T-helper 1 cell treated with Interleukin-12 subunit alpha and Interleukin-12 subunit beta and Interleukin-4 antibody, amounts not matched to agents 30 ng/mL and 1 ng/mL, for 36 hours (primary cell): ENCODE data around the gene CREB5. TPM values are rescaled to one million over a fixed set of nuclear protein-coding genes. Genes with fewer than 3 reads are reported as not detected.

Experiments
- intact Hi-C: fragments of 100-400 bp; cut with micrococcal nuclease; formaldehyde crosslinking; loops from one replicate; pipeline ENCODE4 v1.15.1; 2024
- total RNA-seq: library from RNA; stranded (reverse); gene quantifications from 2 replicates; pipeline ENCODE4 v1.2.3, GENCODE V29; 2022

The CREB5 gene
- total RNA-seq, 1 donor from 2014 or later, result not detected

- intact Hi-C loops, result no loop called here
Measured at GRCh38 chr7:28677668-28678067, 265.4 kb downstream of the CREB5 start.

- intact Hi-C loops, result no loop called here
Measured at GRCh38 chr7:28678431-28678965, 266.2 kb downstream of the CREB5 start.

GRCh38 chr7:28681693-28682310 lies 269.5 kb downstream of the CREB5 start:
- intact Hi-C loops, result no loop called here

GRCh38 chr7:28682801-28683200 lies 270.5 kb downstream of the CREB5 start:
- intact Hi-C loops, result no loop called here

DNA sequence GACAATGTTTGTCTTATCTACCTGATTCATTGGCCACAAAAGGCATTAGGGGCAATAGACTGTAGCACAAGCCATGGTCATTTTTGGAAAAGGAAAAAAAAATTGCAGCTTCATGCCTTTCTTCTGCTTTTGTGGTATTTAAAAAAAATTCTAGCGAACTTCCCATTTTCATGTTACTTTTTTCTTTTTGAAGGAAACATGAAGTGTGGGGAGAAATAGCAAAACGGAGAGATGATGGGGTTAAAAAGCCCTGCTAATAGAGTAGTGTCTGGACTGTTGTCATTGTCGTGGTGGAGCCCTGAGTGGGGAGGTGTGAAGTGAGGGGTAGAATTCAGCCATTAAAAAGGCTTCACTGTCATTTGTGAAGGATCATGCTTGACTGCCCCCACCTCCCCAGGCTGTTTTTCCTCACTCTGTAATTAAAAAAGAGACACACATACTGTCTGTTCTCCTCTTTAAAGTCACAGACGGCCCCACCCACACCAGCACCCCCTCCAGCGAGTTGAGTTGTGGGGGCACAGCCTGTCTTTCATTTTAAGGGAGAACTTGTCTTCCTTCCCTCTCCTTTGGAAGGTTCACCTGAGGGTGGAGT lies 272.4 kb downstream of the CREB5 start:
- intact Hi-C loops, result no loop called here

DNA sequence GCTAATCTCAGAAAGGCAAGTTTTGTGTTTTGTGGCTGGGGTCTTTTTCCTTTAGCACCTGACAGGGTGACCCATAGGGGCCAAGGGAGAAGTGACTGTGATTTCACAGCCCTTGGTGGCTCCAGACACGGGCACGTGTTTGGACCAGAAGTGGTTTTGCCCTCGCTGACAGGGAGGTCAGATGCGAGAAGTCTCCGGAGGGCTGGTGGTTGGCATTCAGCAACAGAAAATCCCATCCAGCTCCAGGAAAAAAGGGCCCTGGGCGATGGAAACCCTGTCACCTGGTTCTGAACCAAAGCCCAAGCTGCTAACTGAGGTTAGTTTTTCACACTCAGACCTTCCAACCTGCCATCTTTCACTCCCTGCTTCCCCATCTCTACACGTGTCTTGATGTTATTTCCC lies 272.9 kb downstream of the CREB5 start:
- intact Hi-C loops, result no loop called here

DNA sequence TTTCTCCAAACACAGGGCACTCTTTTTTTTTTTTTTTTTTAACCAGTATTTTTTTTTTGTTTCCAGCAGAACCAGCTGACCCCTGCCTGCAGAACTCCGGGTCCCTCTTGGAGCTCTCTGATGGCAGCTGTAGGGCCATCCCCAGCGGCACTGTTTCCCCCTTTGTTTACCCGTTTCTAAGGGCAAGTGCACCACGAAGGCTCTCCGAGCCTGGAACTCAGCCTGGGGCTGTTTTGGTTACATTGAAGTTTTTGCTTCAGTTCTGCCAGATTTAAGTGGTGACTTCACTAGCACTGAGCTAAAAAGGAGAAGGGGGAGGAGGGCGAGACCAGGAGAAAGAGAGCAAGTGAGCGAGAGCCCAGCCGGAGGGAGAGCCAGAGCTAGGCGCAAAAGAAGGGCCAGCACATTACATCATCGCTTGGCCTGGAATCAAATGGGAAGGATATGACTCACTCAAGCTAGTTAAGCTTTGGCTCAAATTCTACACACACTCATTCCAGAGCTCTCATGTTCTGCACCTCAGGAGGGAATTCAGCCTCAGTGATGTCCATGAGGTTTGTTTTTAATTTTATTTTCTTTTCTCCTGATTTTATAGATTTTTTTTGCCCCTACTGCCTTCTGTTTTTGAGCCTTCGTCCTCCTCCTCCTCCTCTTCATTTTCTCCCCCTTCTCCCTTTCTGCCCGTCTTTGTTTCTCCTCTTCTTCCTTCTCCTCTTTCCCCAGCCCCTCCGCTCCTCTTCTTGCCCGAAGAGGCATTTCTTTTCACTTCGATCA lies 273.5 kb downstream of the CREB5 start:
- intact Hi-C loops, result no loop called here

DNA sequence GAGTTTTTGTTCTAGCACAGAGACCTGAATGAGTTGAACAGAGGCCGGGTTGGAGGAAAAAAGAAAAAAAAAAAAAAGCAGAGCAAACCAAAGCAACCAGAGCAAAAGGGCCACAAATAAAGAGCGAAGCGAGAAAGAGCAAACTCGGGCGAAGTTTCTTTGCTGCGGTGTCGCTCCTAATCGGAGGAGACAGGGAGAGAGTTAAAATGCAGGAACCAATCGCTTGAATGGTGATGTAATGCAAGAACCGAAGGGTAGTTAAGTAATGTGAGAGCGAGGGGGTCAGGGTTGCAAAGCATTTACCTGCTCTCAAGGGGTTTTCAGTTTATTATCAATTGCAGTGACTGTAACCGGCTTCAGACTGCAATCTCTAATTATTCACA lies 274.1 kb downstream of the CREB5 start:
- intact Hi-C loops, result no loop called here

DNA sequence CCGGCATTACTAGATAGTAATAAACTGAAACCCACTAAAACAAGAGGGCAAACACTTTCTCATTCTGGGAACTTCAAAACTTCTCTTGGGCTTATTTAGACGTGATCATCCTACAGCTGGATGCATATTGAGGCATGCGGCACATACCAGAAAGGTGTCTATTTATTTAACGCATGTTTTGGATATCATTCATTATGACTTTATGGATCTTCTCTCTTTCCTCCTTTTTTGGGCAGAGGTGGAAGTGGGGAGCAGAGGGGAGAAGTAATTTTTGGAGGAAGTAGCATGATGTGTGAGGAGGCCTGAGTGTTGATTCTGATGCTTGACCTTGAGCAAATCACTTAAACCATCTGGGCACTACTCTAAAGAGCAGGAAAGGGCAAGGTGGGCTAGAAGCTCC lies 275.2 kb downstream of the CREB5 start:
- intact Hi-C loops, result no loop called here

GRCh38 chr7:28688174-28688573 lies 275.9 kb downstream of the CREB5 start:
- intact Hi-C loops, result no loop called here

DNA sequence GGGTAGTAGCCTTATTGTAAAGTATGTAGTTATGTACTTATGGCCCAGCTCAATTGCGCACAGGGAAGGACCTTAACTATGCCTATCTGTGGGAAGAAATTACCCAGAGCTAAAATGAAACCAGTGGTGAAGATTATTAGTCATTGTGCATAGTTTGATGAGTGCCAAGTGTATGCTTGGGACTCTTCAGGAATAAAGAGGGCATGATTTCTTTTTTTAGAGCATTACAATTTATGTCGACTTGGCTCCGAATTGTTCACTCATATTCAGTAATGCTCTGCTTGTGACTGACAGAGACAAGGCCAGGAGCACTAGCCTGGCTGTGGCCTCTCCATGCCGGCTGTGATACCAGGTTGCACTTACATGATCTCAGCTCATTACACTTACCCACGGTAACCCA lies 276.3 kb downstream of the CREB5 start:
- intact Hi-C loops, result no loop called here

DNA sequence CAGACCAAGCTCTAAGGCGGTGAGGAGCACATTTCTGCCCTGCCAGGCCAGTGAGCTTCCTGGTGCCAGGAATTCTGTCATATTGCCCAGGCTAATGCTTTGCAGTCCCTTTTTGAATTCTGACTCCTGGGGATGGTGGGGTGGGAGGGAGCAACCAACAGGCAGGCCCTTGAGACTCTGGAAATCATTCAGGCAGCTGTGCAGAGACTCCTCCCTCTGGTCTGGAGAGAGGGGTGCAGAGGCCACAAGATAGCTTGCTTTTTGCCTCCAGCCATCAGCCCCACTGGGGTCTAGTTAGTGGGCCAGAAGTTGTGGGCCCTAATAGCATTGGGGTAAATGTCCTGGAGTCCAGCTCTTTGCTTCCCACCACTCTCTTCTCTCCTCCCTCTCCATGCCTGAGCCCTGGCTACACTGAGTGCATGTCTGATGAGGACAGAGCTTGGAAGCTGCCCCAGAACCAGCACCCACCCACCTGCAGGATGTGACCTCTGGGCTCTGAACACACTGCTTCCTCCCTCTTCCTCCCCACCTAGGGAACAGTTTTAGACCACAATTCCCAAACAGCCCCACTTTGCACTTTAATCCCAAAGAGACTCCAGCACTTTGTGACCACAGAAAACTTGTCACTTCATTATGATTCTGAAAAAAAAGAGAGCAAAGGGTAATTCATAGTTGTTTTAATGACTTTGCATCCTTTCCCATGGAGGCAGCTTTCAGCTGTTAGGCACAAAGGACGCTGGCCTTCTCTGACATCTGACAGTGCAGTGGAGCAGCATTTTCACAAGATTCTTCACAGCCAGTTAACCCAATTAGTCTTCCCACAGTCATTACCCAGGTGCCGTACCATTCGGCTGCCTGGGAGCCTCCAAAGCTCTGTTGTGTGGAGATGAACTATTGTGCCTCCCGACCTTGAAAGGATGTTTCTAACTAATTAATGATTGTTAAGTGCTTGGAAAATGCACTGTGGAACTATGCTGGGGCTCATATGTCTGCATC lies 283.3 kb downstream of the CREB5 start:
- intact Hi-C loops, result no loop called here

DNA sequence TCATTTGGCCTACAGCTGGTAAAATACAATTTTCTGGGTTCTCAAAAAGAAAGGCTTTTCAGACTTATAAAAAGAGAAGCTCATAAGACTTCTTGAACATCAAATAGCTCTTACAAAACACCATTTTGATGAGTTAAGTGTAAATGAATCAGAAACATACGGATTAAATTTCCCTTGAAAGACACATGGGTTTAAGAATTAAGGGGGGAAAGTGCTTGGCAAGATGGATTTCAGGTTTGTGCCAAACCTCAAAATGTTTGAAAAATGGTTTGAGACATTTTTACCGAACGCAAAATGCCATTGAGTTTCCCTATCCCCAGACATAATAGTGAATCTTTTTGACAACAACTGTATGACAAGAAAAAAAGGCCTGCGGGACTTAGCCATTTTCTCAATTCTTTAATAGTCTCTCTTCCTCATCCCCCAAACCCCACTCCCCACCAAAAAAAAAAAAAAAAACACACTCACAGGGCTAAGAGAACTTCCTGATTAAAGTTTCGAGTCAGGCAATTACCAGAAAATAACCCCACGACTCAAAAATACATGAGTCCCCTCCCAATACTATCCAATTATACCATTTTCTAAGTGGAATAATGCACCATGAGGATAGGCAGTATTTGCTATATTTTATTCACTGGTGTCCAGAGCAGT lies 285.7 kb downstream of the CREB5 start:
- intact Hi-C loops, result no loop called here

DNA sequence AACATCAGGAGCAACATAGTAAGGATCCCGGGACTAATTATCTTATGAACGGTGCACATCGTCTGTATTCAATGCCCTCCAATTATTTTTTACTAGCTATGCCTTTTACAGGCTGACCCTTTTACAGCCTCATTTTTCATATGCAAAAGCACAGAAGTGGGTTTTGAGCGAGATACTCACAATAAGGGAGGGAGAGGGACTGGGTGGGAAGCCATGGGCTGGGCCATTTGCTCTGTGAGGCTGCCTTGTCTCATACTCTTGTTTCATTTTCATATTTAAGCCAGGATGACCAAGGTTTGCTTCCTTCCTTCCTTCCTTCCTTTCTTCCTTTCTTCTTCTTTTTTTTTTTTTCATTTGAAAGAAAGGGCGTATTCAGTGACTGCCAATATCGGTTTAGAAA lies 286.5 kb downstream of the CREB5 start:
- intact Hi-C loops, result no loop called here

DNA sequence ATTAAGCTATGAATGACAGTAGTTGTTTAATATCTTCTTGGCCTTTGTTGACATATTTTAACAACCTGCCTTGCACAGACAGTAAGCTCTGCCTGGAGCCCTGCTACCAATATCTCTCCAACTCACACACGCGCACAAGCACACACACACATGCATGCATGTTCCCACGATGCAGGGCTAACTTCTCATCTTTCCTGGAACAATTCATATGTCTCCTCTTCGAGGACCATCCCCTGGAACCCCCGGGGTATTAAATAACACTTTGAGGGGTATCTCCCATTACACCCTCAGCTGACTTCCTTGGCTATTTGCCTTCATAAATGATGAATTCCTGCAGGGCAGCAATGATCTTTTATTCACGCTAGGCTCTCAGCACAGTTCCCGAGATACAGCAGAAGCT lies 287.8 kb downstream of the CREB5 start:
- intact Hi-C loops, result no loop called here

DNA sequence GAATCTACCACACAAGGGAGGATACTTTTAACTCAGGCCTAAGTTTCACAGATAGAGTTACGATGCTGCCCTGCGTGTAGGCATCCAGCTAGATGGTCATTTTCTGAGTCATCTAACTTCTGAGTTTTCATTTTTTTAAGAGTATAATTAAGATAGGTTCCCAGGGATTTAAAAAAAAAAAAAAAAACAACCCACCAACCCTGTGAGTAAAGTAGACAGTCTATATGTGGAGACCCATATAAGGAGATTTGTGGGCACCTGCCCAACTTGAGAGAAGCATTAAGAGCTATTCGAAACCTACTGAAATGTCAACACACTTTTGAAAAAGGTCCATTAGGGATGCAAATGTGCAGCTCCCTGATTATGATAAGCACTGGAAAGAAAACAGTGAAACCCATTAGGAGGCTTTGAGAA lies 288.5 kb downstream of the CREB5 start:
- intact Hi-C loops, result no loop called here

- intact Hi-C loops, result no loop called here
Measured at GRCh38 chr7:28701731-28702130, 289.4 kb downstream of the CREB5 start.

DNA sequence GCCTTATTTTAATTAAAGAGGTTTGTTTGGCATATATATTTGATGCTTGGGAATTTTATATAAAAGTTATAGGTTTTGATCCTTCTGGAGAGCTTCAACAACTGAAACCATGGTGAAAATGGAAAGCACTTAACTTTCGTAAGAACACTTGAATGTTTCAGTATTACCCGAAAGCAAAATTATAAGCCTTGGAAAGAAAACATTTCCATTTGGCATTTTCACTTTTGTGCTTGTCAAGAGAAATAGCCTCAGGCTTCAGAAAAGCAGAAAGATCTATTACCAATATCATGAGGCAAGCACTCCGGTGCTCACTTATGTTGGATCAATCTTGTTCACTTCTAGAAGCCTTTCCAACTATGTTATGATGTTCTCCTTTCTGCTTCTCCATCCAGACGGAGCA lies 289.9 kb downstream of the CREB5 start:
- intact Hi-C loops, result no loop called here

DNA sequence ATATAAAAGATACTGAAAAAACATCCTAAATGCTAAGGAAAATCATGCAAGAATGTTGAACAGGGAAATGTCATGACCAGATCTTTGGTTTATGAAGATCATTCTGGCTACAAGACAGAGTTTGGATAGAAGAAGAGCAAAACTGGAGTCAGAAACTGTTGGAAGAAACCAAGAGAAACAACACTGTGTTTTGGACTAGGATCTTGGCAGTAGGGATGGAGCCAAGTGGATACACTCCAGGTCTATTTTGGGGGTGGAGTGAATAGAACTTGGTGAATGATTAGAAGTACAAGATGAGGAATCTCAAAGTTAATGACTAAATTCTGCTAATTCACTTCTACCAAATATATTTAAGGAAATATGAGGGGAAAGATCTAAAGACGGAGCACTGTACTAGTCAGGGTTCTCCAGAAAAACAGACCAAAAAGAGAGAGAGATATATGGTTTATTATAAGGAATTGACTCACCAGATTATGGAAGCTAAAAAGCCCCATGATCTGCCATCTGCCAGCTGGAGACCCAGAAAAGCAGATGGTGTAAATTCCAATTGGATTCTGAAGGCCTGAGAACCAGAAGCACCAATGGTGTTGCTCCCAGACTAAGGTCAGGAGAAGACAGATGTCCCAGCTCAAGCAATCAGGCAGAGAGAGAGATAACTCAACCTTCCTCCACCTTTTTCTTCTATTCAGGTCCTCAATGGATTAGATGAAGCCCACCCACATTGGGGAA lies 290.9 kb downstream of the CREB5 start:
- intact Hi-C loops, result no loop called here

- intact Hi-C loops, result no loop called here
Measured at GRCh38 chr7:28704706-28705105, 292.4 kb downstream of the CREB5 start.
